SU-DHL-6 (cell line): Measurements from ENCODE around the gene B3GLCT.

Source experiments
- H2AFZ ChIP-seq: fragments of 200-600 bp; sonication (generic); 2 replicates; pipeline ENCODE4 v1.6.1; 2014; ENCODE audit warnings: low read depth, mild to moderate bottlenecking, moderate library complexity, mixed read lengths, antibody characterized with exemption, low read length; ENCODE audit not compliant: severe bottlenecking
- H3F3A ChIP-seq: fragments of 200-600 bp; shearing (Covaris generic); 2 replicates; pipeline ENCODE4 v1.6.0; 2016; ENCODE audit warnings: antibody characterized with exemption, mild to moderate bottlenecking; ENCODE audit not compliant: insufficient read depth
- H3K27ac ChIP-seq: fragments of 200-600 bp; sonication (generic); 2 replicates; pipeline ENCODE4 v1.5.1; 2016; ENCODE audit warnings: low read depth, mild to moderate bottlenecking, low read length, moderate library complexity, mixed read lengths
- H3K27me3 ChIP-seq: fragments of 200-600 bp; sonication (generic), shearing (Covaris generic); 2 replicates; pipeline ENCODE4 v1.6.0; 2014; ENCODE audit warnings: mild to moderate bottlenecking, low read length
- H3K36me3 ChIP-seq: fragments of 200-600 bp; sonication (generic); 2 replicates; pipeline ENCODE4 v1.6.1; 2014; ENCODE audit warnings: mild to moderate bottlenecking, low read length, mixed read lengths
- H3K4me2 ChIP-seq: fragments of 300-600, 200-600 bp; shearing (Covaris generic), sonication (generic); 2 replicates; pipeline ENCODE4 v1.6.0; 2014; ENCODE audit warnings: low read length, low read depth, mild to moderate bottlenecking; ENCODE audit not compliant: poor library complexity, severe bottlenecking
- H3K4me3 ChIP-seq: fragments of 200-600 bp; sonication (generic); 2 replicates; pipeline ENCODE4 v1.5.1; 2014; ENCODE audit warnings: antibody characterized with exemption, low read length, mild to moderate bottlenecking, mixed read lengths; ENCODE audit not compliant: insufficient read depth, poor library complexity, severe bottlenecking
- H3K79me2 ChIP-seq: fragments of 200-600 bp; sonication (generic); 2 replicates; pipeline ENCODE4 v1.6.1; 2014; ENCODE audit warnings: mild to moderate bottlenecking, low read length, moderate library complexity; ENCODE audit not compliant: insufficient read depth
- H3K9ac ChIP-seq: fragments of 200-600 bp; sonication (generic); 2 replicates; pipeline ENCODE4 v1.7.0; 2014; ENCODE audit warnings: mild to moderate bottlenecking, low read length
- H3K9me2 ChIP-seq: fragments of 200-600 bp; sonication (generic); replicated peaks from 2 replicates; pipeline ENCODE4 v1.6.1; 2014; ENCODE audit warnings: low read length; ENCODE audit not compliant: insufficient read depth
- H3K9me3 ChIP-seq: fragments of 200-600 bp; sonication (generic); 2 replicates; pipeline ENCODE4 v1.6.1; 2014; ENCODE audit warnings: low read length, mixed read lengths; ENCODE audit not compliant: insufficient read depth
- H4K20me1 ChIP-seq: fragments of 200-600 bp; sonication (generic); 2 replicates; pipeline ENCODE4 v1.6.1; 2014; ENCODE audit warnings: low read depth, mild to moderate bottlenecking, antibody characterized with exemption, low read length, moderate library complexity, mixed read lengths
- CTCF ChIP-seq: fragments of 200-600 bp; sonication (generic); IDR thresholded peaks from one replicate; pipeline ENCODE4 v1.5.1; 2017; ENCODE audit warnings: antibody characterized with exemption, mild to moderate bottlenecking, low read length, moderate library complexity; ENCODE audit not compliant: insufficient read depth, poor library complexity, severe bottlenecking
- EZH2phosphoT487 ChIP-seq: fragments of 200-600 bp; sonication (generic), shearing (Covaris generic); conservative IDR thresholded peaks from 2 replicates; pipeline ENCODE4 v1.6.1; 2018; ENCODE audit warnings: mild to moderate bottlenecking, antibody characterized with exemption, low read length, moderate library complexity, mixed read lengths

Gene B3GLCT

GRCh38 chr13:31154939-31155338 lies 44.8 kb upstream of the B3GLCT start:
- Histone ChIP-seq H3K9me2 (no peaks in the 10 kb centered on the region), H4K20me1 (peaks cover 3% of the 10 kb centered on the region; the same call in 1 of the 2 replicates), H3K9ac (no peak overlapping the region), H3K4me3 (no peak overlapping the region), H2AFZ (no peak overlapping the region), H3K27me3 (no peaks in the 10 kb centered on the region), H3F3A (0 out of 2 replicates have a peak, but pooled peaks cover 9% of the 10 kb centered on the region), H3K27ac (no peak overlapping the region), H3K4me2 (no peak overlapping the region), H3K79me2 (peaks cover 45% of the 10 kb centered on the region), H3K9me3 (no peaks in the 10 kb centered on the region), H3K36me3 (peaks cover 76% of the 10 kb centered on the region)
- TF ChIP-seq EZH2phosphoT487 (no peak), CTCF (no peak)

DNA sequence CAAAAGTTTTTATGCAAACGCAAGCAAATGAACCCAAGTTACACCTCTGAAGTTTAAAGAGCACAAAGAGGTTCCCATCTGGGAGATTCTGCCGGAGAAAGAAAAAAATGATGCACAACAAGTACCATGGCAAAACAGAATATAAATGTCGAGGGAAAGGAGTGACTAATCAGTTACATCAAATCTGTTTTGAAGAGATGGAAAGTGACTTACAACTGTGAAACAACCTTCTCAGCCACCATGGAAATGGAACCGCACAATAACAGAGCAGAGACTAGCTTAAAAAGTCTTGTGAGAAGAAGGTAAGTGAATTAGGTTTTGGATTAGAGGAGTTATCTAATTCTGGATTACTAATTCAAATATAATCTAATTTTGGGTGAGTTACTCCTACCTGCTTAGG lies 40.5 kb upstream of the B3GLCT start:
- Histone ChIP-seq H3K9me3 (no peaks in the 10 kb centered on the region), H3K36me3 (peaks cover 36% of the 10 kb centered on the region), H3K27me3 (no peaks in the 10 kb centered on the region), H3K27ac (no peak overlapping the region), H3K4me2 (peak overlapping the region; percentile 88), H3K4me3 (peak overlapping the region; percentile 85), H3F3A (no peaks in the 10 kb centered on the region), H2AFZ (no peak overlapping the region), H4K20me1 (peaks cover 3% of the 10 kb centered on the region; the same call in 1 of the 2 replicates), H3K9me2 (no peaks in the 10 kb centered on the region), H3K9ac (peak overlapping the region; percentile 89), H3K79me2 (peaks cover 62% of the 10 kb centered on the region)
- no peak for TF ChIP-seq CTCF
- TF ChIP-seq EZH2phosphoT487 = no peak

DNA sequence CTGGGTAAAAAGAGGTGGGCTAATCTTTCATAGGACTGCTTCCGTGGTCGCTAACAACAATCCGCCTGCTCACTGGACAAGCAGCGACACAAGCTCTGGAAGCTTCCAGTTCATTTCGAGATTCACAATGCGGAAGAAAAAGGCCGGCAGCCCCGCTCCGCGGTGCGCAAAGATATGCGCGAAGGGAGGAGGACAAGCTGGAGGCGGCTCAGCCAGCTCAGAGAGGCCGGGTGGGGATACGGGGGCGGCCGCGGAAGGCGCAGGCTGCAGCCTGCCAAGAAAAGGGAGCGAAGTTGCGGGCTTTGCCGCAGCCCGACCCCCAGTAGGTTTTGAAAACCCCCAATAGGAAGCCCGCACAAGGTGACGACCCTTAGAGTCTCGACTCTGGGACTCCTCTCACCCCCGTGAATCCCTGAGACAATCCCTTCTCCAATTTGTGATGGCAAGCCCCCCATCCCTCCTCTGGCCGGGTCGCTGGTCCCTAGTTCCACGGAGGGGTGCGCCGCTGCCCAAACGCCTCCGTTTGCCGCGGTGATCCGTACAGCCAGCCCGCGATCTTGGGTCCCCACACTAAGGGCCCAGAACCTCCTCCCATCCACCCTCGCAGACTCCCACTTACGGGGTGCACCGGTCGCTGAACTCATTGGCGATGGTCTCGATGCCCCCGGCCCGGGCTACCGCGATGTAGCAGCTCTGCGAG lies 38.8 kb upstream of the B3GLCT start:
- Histone ChIP-seq H3K4me3 (peak overlapping the region; percentile 85), H3K79me2 (peaks cover 53% of the 10 kb centered on the region), H2AFZ (peak overlapping the region; percentile 55), H3K27me3 (no peaks in the 10 kb centered on the region), H3K9ac (peak overlapping the region; percentile 89), H3K36me3 (peaks cover 22% of the 10 kb centered on the region), H3K27ac (peak overlapping the region; percentile 69), H4K20me1 (peaks cover 3% of the 10 kb centered on the region; the same call in 1 of the 2 replicates), H3K9me3 (no peaks in the 10 kb centered on the region), H3K9me2 (no peaks in the 10 kb centered on the region), H3F3A (no peaks in the 10 kb centered on the region), H3K4me2 (peak overlapping the region; percentile 88)
- TF ChIP-seq EZH2phosphoT487 = no peak
- no peak for TF ChIP-seq CTCF
